GM23338 (cell line): Measurements from ENCODE around the gene IL1A. TPM values are rescaled to one million over a fixed set of nuclear protein-coding genes. Genes with fewer than 3 reads are reported as not detected.

Source experiments
- ATAC-seq: fragments of 200-7000 bp; cut with Tn5 transposase; 3 replicates; pipeline ENCODE4 v1.9.1; 2020
- DNase-seq: peaks from one replicate; pipeline ENCODE4 v3.0.0-alpha.2; 2015; ENCODE audit warnings: low spot score
- H2AFZ ChIP-seq: fragments of 200-600 bp; sonication (generic); 2 replicates; pipeline ENCODE4 v1.8.0; 2016; ENCODE audit warnings: antibody characterized with exemption, mild to moderate bottlenecking, moderate library complexity
- H3F3A ChIP-seq: fragments of 200-600 bp; sonication (generic); replicated peaks from 2 replicates; pipeline ENCODE4 v1.8.0; 2017; ENCODE audit warnings: antibody characterized with exemption, mixed run types, low read depth
- H3K27ac ChIP-seq: fragments of 200-600 bp; sonication (generic); 2 replicates; pipeline ENCODE4 v1.6.1; 2016; ENCODE audit warnings: low read depth
- H3K27me3 ChIP-seq: fragments of 200-600 bp; sonication (generic); 2 replicates; pipeline ENCODE4 v1.8.0; 2016; ENCODE audit warnings: mild to moderate bottlenecking, mixed run types, moderate library complexity; ENCODE audit not compliant: insufficient read depth
- H3K36me3 ChIP-seq: fragments of 200-600 bp; sonication (generic); 2 replicates; pipeline ENCODE4 v1.8.0; 2016; ENCODE audit warnings: mild to moderate bottlenecking; ENCODE audit not compliant: insufficient read depth
- H3K4me1 ChIP-seq: fragments of 200-600 bp; sonication (generic); 2 replicates; pipeline ENCODE4 v1.8.0; 2016; ENCODE audit warnings: mild to moderate bottlenecking, moderate library complexity; ENCODE audit not compliant: insufficient read depth
- H3K4me2 ChIP-seq: fragments of 200-600 bp; sonication (generic); 2 replicates; pipeline ENCODE4 v1.7.1; 2017; ENCODE audit warnings: mixed run types
- H3K4me3 ChIP-seq: fragments of 200-600 bp; sonication (generic); 2 replicates; pipeline ENCODE4 v1.6.1; 2016; ENCODE audit warnings: mixed run types
- H3K79me2 ChIP-seq: fragments of 200-600 bp; sonication (generic); replicated peaks from 2 replicates; pipeline ENCODE4 v1.8.0; 2017; ENCODE audit warnings: mild to moderate bottlenecking; ENCODE audit not compliant: insufficient read depth
- H3K9me2 ChIP-seq: fragments of 200-600 bp; sonication (generic); 2 replicates; pipeline ENCODE4 v1.8.0; 2017; ENCODE audit not compliant: insufficient read depth
- H4K20me1 ChIP-seq: fragments of 200-600 bp; sonication (generic); replicated peaks from 2 replicates; pipeline ENCODE4 v1.8.0; 2017; ENCODE audit warnings: mild to moderate bottlenecking; ENCODE audit not compliant: insufficient read depth
- H3K27ac Mint-ChIP-seq: 2 replicates; pipeline ENCODE4 v1.8.0; 2020; ENCODE audit warnings: inconsistent platforms, mild to moderate bottlenecking, moderate library complexity, mixed read lengths
- H3K27me3 Mint-ChIP-seq: 3 replicates; pipeline ENCODE4 v1.8.0; 2022; ENCODE audit warnings: low read depth, mild to moderate bottlenecking, moderate library complexity, mixed read lengths, inconsistent platforms; ENCODE audit not compliant: insufficient read depth, poor library complexity
- H3K36me3 Mint-ChIP-seq: 3 replicates; pipeline ENCODE4 v1.8.0; 2021; ENCODE audit warnings: low read depth, mild to moderate bottlenecking, inconsistent platforms, moderate library complexity, mixed read lengths
- H3K4me1 Mint-ChIP-seq: 3 replicates; pipeline ENCODE4 v1.8.0; 2020; ENCODE audit warnings: mild to moderate bottlenecking, inconsistent platforms, mixed read lengths
- H3K4me3 Mint-ChIP-seq: 3 replicates; pipeline ENCODE4 v1.8.0; 2021; ENCODE audit warnings: moderate library complexity, mild to moderate bottlenecking, inconsistent platforms, mixed read lengths
- H3K9me3 Mint-ChIP-seq: 3 replicates; pipeline ENCODE4 v1.8.0; 2020; ENCODE audit warnings: moderate library complexity, mild to moderate bottlenecking, inconsistent platforms, mixed read lengths
- EZH2phosphoT487 ChIP-seq: fragments of 200-600 bp; sonication (generic); IDR thresholded peaks from one replicate; pipeline ENCODE4 v1.8.1; 2018; ENCODE audit warnings: antibody characterized with exemption; ENCODE audit not compliant: unreplicated experiment
- JUNB ChIP-seq: IDR thresholded peaks from one replicate; pipeline ENCODE4 v1.6.1; 2016; ENCODE audit warnings: antibody characterized with exemption; ENCODE audit not compliant: unreplicated experiment
- POLR2AphosphoS5 ChIP-seq: IDR thresholded peaks from 2 replicates; pipeline ENCODE4 v1.6.1; 2016; ENCODE audit warnings: antibody characterized with exemption, low read depth
- STAT1 ChIP-seq: IDR thresholded peaks from one replicate; pipeline ENCODE4 v1.6.1; 2016; ENCODE audit warnings: antibody characterized with exemption; ENCODE audit not compliant: unreplicated experiment
- ZNF114 ChIP-seq: fragments of 250-450 bp; sonication (Bioruptor Pico); IDR thresholded peaks from 2 replicates; pipeline ENCODE4 v1.5.0; 2020; ENCODE audit warnings: mild to moderate bottlenecking, moderate library complexity
- ZNF331 ChIP-seq: fragments of 250-450 bp; sonication (Bioruptor Pico); IDR thresholded peaks from 2 replicates; pipeline ENCODE4 v1.5.0; 2020; ENCODE audit warnings: low read depth, mild to moderate bottlenecking, moderate library complexity
- polyA plus RNA-seq: library from polyadenylated mRNA; unstranded; fragments of >200 nt; fragmentation: Nextera tagmentation; extraction: Ambion mirVana; gene quantifications from 2 replicates; pipeline ENCODE4 v1.2.1, GENCODE V29; 2016
- total RNA-seq: library from RNA; depleted of rRNA; stranded (reverse); fragments of >200 nt; shearing (Covaris generic); gene quantifications from 2 replicates; pipeline ENCODE4 v1.2.3, GENCODE V29; 2014
- TF ChIP-seq, protein P1 (sequence below): fragments of 250-450 bp; sonication (Bioruptor Pico); IDR thresholded peaks from 2 replicates; pipeline ENCODE4 v1.5.0; 2020; ENCODE audit warnings: mild to moderate bottlenecking, moderate library complexity
- TF ChIP-seq, protein P2 (sequence below): IDR thresholded peaks from one replicate; pipeline ENCODE4 v1.6.1; 2018; ENCODE audit warnings: antibody characterized with exemption; ENCODE audit not compliant: unreplicated experiment

The IL1A gene
- total and polyA plus RNA-seq, 2 experiments from 2014 or later = 0.65 to 0.73 TPM

DNA sequence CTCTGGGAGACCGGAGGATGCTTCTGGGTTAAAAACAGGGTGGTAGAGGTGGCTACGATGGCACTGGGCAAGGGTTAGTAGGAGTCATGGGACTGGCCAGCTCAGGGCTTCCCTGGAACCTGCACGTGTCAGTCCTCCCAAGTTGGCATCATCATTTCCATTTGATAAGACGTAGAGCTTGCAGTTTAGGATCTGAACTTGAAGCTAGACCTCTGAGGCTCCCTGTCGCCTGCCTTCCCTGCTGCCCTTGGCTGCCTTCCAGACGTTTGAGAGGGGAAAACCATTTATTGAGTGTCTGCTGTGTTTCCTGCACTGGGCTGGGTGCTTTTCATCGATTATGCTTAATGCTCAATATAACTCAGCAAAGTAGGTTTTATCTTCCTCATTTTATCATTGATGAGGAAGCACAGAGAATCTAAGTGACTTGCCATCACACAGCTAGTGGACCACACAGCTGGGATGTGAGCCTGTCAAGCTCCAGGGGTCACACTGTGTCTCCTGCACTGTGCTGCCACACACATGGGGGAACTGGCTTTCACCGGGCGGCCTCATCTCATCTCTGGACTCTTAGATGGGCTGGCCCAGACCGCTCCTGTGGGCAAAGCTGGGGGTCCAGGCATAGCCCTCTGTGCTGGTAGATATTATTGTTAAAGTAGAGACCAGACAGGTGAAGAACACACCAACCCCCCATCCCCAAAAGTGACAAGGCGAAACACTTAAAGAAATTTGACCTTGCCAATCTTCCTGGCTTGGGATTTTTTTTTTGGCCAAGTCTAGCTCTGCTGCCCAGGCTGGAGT is 55.7 kb downstream of the IL1A start:
- Mint-ChIP-seq H3K27ac (no peak overlapping the region), H3K27me3 (peaks cover 3% of the 10 kb centered on the region), H3K4me3 (no peak overlapping the region), H3K36me3 (no peaks in the 10 kb centered on the region), H3K9me3 (no peaks in the 10 kb centered on the region), H3K4me1 (no peaks in the 10 kb centered on the region)
- H3F3A ChIP-seq = no peaks in the 10 kb centered on the region
- H3K4me3 ChIP-seq = no peak overlapping the region
- H3K4me2 ChIP-seq = no peak overlapping the region
- no peak overlapping the region for H3K27ac ChIP-seq
- no peaks in the 10 kb centered on the region for H4K20me1 ChIP-seq
- H2AFZ ChIP-seq = no peak overlapping the region
- DNase-seq (no peak), ATAC-seq (no peak)
- no peak for TF ChIP-seq ZNF114 (CRISPR knock-in tag)
- TF ChIP-seq ZNF331 (CRISPR knock-in tag) = no peak
- no peak for TF ChIP-seq POLR2AphosphoS5
- TF ChIP-seq, protein P1, sequence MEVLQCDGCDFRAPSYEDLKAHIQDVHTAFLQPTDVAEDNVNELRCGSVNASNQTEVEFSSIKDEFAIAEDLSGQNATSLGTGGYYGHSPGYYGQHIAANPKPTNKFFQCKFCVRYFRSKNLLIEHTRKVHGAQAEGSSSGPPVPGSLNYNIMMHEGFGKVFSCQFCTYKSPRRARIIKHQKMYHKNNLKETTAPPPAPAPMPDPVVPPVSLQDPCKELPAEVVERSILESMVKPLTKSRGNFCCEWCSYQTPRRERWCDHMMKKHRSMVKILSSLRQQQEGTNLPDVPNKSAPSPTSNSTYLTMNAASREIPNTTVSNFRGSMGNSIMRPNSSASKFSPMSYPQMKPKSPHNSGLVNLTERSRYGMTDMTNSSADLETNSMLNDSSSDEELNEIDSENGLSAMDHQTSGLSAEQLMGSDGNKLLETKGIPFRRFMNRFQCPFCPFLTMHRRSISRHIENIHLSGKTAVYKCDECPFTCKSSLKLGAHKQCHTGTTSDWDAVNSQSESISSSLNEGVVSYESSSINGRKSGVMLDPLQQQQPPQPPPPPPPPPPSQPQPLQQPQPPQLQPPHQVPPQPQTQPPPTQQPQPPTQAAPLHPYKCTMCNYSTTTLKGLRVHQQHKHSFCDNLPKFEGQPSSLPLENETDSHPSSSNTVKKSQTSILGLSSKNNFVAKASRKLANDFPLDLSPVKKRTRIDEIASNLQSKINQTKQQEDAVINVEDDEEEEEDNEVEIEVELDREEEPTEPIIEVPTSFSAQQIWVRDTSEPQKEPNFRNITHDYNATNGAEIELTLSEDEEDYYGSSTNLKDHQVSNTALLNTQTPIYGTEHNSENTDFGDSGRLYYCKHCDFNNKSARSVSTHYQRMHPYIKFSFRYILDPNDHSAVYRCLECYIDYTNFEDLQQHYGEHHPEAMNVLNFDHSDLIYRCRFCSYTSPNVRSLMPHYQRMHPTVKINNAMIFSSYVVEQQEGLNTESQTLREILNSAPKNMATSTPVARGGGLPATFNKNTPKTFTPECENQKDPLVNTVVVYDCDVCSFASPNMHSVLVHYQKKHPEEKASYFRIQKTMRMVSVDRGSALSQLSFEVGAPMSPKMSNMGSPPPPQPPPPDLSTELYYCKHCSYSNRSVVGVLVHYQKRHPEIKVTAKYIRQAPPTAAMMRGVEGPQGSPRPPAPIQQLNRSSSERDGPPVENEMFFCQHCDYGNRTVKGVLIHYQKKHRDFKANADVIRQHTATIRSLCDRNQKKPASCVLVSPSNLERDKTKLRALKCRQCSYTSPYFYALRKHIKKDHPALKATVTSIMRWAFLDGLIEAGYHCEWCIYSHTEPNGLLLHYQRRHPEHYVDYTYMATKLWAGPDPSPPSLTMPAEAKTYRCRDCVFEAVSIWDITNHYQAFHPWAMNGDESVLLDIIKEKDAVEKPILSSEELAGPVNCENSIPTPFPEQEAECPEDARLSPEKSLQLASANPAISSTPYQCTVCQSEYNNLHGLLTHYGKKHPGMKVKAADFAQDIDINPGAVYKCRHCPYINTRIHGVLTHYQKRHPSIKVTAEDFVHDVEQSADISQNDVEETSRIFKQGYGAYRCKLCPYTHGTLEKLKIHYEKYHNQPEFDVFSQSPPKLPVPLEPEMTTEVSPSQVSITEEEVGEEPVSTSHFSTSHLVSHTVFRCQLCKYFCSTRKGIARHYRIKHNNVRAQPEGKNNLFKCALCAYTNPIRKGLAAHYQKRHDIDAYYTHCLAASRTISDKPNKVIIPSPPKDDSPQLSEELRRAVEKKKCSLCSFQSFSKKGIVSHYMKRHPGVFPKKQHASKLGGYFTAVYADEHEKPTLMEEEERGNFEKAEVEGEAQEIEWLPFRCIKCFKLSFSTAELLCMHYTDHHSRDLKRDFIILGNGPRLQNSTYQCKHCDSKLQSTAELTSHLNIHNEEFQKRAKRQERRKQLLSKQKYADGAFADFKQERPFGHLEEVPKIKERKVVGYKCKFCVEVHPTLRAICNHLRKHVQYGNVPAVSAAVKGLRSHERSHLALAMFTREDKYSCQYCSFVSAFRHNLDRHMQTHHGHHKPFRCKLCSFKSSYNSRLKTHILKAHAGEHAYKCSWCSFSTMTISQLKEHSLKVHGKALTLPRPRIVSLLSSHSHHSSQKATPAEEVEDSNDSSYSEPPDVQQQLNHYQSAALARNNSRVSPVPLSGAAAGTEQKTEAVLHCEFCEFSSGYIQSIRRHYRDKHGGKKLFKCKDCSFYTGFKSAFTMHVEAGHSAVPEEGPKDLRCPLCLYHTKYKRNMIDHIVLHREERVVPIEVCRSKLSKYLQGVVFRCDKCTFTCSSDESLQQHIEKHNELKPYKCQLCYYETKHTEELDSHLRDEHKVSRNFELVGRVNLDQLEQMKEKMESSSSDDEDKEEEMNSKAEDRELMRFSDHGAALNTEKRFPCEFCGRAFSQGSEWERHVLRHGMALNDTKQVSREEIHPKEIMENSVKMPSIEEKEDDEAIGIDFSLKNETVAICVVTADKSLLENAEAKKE (CRISPR knock-in tag) = no peak
- no peak for TF ChIP-seq EZH2phosphoT487
- no peaks in the 10 kb centered on the region for H3K9me2 ChIP-seq
- no peaks in the 10 kb centered on the region for H3K36me3 ChIP-seq
- no peaks in the 10 kb centered on the region for H3K79me2 ChIP-seq
- H3K4me1 ChIP-seq = no peaks in the 10 kb centered on the region; the same call in 1 of the 2 replicates
- no peaks in the 10 kb centered on the region for H3K27me3 ChIP-seq

DNA sequence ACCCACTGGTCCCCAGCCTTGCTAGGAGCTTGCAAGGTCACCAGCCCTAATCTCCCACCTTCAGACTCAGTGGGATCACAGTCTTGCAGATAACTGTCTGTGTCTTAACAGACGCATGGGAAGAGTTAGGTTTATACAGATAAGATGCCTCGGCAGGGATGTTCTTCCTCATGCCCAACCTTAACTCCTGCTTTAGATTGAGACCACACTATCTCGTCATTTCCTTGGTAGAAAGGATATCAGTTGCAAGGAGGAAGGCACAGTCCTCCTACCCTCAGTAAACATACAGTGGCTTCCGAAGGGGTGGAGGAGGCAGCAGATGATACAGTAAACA is 56.3 kb downstream of the IL1A start:
- H3K36me3 Mint-ChIP-seq = no peaks in the 10 kb centered on the region
- DNase-seq (no peak), ATAC-seq (no peak)
- no peaks in the 10 kb centered on the region; the same call in 1 of the 2 replicates for H3K4me1 ChIP-seq
- H3K4me1 Mint-ChIP-seq = no peaks in the 10 kb centered on the region
- no peaks in the 10 kb centered on the region for H3K9me3 Mint-ChIP-seq
- no peak overlapping the region for H3K4me3 ChIP-seq
- no peak overlapping the region for H3K4me2 ChIP-seq
- peaks cover 4% of the 10 kb centered on the region for H3K27me3 Mint-ChIP-seq
- no peaks in the 10 kb centered on the region for H3F3A ChIP-seq
- H3K79me2 ChIP-seq = no peaks in the 10 kb centered on the region
- H2AFZ ChIP-seq = 0 out of 2 replicates have a peak overlapping the region, but pooled peaks have one; percentile 28
- H3K27me3 ChIP-seq = no peaks in the 10 kb centered on the region
- H3K27ac Mint-ChIP-seq = no peak overlapping the region
- H4K20me1 ChIP-seq = no peaks in the 10 kb centered on the region
- no peak overlapping the region for H3K4me3 Mint-ChIP-seq
- no peaks in the 10 kb centered on the region for H3K36me3 ChIP-seq
- H3K27ac ChIP-seq = no peak overlapping the region
- no peaks in the 10 kb centered on the region for H3K9me2 ChIP-seq
- TF ChIP-seq, protein P2, sequence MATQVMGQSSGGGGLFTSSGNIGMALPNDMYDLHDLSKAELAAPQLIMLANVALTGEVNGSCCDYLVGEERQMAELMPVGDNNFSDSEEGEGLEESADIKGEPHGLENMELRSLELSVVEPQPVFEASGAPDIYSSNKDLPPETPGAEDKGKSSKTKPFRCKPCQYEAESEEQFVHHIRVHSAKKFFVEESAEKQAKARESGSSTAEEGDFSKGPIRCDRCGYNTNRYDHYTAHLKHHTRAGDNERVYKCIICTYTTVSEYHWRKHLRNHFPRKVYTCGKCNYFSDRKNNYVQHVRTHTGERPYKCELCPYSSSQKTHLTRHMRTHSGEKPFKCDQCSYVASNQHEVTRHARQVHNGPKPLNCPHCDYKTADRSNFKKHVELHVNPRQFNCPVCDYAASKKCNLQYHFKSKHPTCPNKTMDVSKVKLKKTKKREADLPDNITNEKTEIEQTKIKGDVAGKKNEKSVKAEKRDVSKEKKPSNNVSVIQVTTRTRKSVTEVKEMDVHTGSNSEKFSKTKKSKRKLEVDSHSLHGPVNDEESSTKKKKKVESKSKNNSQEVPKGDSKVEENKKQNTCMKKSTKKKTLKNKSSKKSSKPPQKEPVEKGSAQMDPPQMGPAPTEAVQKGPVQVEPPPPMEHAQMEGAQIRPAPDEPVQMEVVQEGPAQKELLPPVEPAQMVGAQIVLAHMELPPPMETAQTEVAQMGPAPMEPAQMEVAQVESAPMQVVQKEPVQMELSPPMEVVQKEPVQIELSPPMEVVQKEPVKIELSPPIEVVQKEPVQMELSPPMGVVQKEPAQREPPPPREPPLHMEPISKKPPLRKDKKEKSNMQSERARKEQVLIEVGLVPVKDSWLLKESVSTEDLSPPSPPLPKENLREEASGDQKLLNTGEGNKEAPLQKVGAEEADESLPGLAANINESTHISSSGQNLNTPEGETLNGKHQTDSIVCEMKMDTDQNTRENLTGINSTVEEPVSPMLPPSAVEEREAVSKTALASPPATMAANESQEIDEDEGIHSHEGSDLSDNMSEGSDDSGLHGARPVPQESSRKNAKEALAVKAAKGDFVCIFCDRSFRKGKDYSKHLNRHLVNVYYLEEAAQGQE = no peak
- TF ChIP-seq STAT1 = no peak
- no peak for TF ChIP-seq POLR2AphosphoS5
- TF ChIP-seq JUNB = no peak
